ENCODE measurements around the gene STAC3.
"Not testable (repeated sequence)": the region's sequence is repeated elsewhere in the genome, so short reads cannot be mapped to it uniquely, and the experiment has no call there.

STAC3 gene

DNA sequence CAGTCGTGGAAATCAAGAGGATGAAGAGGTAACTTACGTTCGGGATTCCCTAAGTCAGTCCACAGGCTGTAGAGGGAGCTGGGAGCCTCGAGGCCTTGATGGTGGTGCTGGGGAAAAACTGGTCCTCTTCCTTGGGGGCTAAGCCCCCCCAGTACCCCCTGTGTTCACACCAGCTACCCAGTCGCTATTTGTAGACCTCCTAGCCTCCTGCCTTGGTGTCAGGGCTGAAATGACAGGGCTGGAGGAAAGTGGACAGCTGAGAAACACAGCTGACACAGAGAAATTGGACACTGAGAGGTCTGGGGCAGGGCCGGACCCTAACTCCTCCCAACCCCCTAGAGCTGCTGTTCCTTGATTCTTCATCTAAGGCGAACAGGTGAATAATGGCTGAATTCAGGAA, at the start of gene STAC3:
Gene STAC3, minus strand, starts transcription at position 232 of the 400 bp plus-strand sequence. CDS start 1,551 bp downstream, outside the sequence.
- FAIRE-seq: no peak

DNA sequence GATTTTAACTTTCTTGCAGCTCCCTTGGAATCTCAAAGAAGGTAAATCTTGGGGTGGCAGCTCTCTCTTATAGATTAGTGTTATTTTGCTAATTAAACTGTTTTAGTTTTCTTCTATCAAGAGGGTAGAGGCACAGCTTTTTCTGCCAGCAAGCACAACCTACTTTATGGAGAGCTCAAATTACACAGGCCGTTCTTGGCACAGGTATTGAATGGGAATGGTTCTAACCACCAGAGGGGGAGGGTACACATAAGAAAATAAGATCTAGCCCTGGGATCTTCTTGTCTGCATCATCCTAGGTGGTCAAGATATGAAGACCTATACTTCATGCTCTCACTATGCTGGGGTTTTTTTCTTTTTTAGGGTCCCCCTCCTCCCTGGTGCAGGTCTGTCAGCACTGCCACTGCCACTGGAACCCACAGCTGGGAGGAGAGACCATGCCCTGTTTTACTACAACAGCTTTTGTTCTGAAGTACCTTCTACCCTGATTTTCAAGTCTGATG, 48.6 kb upstream of the STAC3 start:
- no peak for FAIRE-seq

DNA sequence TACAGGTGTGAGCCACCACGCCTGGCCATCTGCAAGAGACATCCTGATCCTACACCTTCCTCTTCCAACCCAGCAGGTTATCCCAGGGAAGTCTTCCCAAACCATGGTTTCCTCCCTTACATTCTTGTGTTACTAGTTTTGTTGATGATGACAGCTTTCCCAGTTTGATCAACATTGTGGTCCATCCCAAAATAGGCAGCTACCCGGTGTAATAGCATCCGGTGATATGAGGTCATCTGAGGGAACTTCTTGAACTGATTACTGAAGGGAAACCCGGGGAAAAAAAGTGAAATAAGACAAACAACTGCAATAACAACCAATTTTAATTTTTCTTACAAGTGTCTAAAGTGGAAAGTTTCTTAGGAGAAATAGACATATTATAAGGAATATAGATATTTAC, 45.3 kb upstream of the STAC3 start:
- no peak for FAIRE-seq

DNA sequence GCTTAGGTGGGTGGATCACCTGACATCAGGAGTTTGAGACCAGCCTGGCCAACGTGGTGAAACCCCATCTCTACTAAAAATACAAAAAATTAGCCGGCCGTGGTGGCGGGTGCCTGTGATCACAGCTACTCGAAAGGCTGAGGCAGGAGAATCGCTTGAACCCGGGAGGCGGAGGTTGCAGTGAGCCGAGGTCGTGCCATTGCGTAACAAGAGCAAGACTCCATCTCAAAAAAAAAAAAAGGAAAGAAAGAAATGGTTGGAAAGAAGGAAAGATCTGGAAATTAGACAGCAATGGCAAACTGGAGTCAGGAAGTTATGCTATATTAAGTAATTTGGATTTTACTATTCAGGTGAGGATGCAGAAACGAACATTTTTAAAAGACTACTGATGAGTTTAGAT, 31.1 kb upstream of the STAC3 start:
- FAIRE-seq: not testable (repeated sequence)

DNA sequence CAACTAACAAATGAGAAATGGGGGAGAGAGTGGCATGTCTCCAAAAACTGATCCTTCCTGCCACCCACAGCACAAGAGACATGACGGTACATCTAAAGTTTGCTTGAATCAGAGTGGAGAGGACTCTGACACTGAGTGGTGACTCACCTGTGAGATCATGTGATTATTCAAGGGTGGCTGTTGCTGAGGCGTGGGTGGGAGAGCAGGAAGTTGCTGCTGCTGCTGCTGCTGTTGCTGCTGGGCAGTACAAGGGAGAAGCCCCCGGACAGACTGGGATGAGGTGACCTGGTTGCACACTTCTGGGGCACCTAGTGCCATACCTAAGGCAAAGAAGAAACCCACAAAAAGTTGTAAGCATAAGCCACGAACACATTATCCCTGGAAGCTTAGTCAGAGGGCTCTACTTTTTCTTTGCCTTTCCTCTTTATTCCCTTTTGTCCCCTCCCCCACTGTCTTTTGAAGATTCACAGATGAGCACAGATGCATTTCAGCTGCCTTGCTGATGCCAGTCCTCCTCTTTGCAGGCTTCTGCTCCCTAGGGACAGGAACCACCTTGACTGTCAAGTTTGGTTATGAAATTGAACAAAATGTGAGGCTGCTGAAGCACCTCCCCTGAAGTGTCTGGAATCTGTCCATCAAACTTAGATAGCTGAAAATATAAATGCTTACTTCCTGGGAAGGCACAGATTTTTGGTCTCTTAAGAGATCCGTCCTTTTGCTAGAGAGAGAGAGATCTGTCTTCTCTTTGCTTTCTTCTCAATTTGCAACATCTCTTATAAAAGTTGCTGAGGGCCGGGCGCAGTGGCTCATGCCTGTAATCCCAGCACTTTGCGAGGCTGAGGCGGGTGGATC, 29.4 kb upstream of the STAC3 start:
- peak; percentile 91 for FAIRE-seq

DNA sequence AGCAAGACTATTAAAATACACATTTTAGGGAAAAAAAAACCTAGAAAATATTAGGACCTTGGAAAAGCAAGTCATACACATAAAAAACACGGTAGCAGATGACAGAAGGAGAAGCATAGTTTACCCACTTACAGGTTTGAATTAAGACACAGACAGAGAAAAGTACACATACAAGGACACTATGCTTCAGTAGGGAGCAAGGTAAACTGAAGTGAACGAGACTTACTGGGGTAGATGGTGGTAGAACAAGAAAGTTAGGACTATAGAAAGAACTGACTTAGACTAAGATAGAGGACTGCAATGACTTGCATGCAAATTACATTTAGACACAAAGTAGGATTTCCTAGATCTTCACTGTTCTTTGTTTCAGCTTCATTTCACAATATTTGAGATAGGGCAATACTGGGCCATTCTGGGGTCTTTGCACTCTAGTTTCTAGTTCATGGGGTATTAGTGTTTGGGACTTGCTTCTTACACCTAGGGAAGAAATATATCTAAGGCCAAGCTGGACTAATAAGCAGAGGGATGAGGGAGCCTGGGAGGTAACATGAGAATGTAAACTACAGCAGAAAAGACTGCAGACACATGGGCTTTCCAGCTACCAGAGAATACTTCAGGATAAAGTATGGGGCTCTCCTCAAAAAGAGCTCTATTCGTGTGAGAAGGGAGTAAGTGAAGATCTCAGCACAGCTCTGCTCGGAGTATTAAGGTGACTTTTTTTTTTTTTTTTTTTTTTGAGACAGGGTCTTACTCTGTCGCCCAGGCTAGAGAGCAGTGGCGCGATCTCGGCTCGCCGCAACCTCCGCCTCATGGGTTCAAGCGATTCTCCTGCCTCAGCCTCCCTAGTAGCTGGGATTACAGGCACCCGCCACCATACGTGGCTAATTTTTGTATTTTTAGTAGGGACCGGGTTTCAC, 27.7 kb upstream of the STAC3 start:
- FAIRE-seq: no peak

DNA sequence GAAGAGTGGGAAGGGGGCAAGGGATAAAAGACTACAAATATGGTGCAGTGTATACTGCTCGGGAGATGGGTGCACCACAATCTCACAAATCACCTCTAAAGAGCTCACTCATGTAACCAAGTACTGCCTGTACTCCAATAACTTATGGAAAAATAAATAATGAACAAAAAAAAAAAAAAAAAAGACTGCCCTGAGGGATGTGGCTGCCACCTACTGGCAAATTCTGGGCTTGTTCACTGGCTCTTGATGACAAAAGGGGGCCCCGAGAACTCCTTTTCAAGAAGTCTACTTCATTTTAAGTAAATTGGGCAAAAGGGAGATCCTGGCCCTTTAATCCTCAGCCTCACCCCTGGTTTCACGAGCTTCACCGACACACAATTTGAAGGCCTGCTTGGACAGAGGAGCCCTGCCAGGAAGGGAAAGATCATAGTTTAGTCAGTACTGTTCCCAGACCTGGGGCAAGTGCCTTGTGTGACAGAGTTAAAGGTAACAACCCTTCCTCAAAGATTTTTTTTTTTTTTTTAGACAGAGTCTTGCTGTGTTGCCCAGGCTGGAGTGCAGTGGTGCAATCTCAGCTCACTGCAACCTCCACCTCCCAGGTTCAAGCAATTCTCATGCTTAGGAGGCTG, 26.1 kb upstream of the STAC3 start:
- no peak for FAIRE-seq

DNA sequence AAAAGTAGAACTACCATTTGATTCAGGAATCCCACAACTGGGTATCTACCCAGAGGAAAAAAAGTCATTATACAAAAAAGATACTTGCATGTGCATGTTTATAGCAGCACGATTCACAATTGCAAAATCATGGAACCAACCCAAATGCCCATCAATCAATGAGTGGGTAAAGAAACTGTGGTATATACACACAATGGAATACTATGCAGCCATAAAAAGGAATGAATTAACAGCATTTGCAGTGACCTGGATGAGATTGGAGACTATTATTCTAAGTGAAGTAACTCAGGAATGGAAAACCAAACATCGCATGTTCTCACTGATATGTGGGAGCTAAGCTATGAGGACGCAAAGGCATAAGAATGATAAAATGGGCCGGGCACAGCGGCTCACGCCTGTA, 25.2 kb upstream of the STAC3 start:
- not testable (repeated sequence) for FAIRE-seq

DNA sequence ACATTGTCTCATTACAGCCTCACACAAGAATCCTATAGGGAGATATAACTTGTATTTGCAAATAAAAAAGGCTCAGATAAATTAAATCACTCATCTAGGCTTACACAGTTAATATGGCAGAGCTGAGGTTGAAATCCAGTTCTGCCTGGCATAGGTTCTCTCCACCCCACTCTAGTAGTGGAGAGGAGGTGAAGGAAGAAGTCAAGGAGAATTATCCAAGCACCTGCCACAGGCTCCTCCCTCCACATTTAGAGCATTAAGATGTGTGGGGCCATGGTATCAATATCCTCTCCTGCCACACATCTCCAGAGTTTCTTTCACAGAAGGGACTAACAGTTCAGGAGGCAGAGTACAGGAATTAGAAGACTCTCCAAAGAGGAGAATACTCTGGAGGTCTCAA, 22.5 kb upstream of the STAC3 start:
- FAIRE-seq: no peak

DNA sequence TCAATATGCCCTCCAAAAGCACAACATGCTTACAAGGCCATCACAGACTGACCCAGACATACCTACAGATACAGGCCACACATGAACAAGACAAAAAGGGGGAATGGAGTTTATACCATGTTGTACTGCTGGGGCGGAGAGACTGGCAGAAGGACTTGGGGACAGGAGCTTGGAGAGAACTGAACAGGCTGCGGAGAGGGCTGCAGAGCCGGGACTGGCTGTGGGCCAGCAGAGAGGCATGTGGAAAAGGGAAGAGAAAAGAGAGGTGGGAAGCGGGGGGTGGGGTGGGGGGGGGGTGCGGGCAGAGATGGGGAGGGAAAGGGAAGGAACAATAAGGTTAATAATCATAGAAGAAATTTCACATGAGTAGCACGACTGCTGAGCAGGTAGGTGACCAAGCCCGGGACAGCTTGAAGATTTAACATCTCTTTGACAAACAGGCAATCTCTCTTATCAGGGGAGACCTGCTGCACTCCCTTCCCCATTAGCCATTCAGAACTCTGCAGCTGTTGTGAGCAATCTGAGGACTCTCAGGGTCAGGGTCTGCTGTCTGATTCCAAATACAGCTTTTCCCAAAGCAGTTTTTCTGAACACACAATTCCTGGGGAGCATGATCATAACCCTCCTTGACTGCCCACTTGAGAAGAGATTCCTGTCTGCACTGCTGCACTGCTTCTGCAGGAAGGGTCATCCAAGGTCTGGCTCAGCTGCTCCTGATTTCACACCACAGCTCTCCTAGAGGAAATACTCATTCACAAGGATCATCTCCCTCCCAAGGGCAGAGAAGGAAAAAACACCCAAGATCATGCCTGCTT, 21.6 kb upstream of the STAC3 start:
- no peak for FAIRE-seq

DNA sequence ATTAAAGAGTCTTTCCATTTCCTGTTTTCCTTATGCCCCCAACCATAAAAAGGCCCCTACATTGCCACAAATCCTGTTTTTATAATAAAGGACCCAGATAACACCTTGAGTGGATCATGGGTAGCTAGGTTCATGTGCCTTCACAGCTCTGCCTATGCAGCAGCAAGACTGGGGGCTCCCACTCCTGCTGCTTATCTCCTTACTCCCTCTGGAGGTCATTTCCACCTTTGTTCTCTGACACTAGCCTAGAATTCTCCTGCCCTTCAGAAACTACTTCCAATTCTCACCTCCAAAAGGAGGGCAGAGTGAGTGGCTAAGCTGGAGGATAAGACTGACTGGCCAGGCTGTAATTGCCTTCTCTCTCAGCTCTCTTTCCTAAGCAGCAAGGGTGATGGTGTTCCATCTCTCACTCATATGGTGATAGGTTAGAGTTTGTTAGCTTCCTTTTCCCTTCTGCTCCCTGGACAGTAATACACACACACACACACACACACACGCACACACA, 20.0 kb upstream of the STAC3 start:
- FAIRE-seq: no peak

DNA sequence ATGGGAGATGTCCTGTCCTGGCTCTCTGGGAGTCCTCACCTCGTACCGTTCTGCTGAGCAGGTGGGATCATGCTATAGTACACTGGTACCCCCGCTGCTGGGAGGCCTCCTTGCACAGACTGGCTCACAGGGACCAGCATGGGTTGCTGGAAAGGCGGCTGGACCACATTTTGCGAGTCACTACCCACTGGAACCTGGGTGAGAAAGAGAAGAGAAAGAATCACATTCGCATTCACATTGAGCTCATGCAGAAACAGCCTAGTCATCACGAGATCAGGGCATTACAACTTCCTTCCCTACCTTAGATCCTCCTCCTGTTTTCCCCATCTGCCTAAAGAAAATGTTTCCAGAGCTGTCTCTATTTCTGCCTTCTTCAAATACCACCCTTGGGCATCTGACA, 17.3 kb upstream of the STAC3 start:
- FAIRE-seq: no peak

DNA sequence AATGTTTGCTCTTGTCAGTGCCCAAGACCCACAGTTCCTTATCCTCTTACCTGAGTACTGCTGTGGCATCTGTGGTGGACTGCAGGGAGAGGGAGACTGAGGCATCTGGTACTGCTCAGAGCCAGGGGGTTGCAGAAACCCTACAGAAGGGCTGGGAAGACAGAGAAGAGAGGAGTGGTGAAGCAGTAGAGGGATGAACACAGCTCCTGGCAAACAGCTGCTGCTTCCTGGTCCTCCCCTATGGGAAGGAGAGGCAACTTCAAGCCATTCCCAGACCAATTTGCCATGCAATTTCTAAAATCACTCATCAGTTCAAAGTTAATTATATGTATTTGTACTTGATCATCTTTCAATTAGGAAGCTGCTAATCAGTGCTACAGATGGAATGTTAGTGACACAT, 15.7 kb upstream of the STAC3 start:
- FAIRE-seq: no peak

DNA sequence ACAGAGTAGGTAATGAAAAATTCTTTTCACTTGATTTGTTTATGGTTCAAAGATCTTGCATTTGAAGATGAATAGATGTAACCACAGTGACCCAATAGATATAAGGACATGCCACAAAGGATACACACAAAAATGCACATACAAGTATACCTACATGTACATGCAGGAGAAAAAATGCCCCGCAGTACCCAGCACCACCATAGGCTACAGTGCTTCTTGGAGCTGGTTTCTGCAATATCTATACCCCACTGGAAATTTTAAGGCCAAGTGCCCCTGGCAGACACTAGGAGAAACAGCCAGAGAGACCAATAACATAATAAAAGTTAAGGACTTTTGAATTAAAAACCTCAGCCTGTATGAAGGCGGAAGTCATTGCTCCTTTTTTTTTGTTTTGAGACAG, 12.1 kb upstream of the STAC3 start:
- no peak for FAIRE-seq

DNA sequence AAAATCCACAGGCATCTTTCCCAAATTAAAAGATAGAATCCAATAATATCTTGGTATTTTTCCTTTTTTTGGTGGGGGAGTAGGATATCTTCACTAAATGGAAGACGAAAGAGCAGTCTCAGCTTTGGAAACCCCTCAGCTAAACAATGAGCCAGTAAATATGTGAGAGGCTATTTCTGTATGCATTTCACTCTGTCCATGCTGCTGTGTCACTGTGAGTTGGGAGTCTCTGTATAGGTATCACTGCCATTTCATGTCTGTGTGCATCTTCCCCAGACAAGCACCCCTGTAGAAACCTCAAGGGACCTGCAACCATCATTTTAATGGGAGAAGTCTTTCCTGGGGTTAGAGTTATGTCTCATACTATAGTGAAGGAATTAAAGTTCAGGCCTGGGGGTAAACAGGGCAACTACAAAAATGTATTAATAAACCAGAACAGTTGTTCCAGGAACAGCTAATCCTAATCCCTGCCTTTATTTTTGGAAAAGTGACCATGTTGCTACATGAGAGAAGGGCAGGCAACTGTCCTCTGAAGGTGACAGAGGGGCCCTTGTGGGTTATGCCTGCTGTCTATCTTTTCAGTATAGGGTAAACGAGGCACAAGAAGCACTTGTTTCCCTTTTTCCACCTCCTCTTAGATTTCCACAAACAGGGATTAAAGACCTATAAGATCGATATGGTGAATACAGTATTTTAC, 11.3 kb upstream of the STAC3 start:
- no peak for FAIRE-seq

DNA sequence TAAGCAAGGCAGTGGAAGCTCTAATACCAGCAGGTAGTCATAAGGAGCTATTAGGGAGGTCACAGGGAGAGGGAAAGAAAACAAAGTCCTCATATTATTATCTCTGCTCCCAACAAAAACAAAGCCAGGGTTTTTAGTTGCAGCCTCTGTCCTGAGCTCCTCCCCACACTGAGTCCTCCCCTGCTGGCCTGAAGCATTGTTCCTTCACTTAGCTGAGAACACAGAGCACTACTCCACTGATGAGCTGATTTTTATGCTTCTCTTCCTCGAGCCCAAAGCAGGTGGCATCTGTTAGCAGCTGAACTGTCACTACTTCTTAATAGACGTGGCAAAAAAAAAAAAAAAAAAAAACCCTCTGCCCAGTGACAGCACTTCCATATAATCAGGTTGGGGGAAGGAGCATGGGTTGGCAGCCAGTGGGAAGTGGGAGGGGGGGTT, 10.5 kb upstream of the STAC3 start:
- no peak for FAIRE-seq

DNA sequence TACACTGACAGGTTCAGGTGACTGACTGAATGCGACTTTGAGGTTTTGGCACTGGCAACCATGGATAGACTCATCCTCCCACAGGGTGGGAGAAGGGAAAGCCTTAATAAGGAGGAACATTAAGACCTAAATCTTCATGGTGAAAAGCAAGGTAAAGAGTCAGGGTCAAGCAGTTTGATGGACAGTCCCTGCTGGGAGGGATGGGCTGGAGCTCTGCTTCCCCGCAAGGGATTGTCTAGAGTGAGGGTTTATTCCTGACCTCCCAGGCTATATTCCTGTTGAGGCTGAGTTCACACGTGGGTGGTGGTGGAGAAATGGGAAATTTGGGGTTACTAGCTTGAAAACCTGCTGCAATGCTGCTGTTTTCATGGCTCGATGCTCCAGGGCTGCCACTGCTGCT, 9.4 kb upstream of the STAC3 start:
- no peak for FAIRE-seq

DNA sequence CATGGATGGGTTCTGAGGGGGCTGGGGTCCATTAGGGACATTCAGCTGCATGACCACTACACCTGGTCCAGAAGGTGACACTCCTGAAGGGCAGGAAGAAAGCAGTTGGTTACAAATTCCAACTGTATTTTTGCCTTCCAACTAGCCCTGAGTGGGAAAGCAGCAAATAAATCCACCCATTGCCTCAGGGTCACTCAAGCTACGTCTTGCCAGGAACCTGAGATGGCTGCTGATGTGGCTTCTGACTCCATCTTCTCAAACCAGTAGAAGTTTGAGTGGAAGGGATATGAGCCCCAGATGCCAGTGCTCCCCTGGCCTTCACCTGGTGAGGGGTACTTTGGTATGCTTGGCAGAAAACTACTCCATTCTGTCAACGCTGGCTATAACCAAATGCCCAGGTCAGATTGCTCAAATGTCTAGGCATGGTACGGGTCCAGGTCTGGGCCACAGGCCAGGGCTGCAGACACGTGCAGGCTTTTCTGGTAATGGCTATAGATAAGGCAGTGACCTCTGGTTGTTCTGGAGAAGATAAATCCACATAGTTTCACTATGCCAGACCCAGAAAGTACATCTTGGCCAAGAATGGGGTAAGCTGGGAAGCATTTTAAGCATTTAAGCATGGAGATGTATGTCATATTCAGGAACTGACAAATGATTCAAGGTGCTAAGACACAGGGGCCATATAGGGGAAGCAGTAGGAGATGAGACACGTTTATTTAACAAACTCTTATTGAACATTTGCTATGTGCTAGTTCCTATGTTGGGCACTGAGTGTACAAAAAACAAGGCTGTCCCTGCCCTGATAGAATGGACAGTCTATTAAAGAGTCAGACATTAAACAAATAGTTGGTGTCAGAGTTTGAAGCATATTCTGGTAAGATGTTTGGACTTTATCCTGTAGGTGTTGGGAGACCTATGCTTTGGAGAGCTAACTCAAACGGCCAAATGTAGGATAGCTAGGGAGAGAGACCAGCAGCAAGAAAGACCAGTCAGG, 8.3 kb upstream of the STAC3 start:
- no peak for FAIRE-seq

DNA sequence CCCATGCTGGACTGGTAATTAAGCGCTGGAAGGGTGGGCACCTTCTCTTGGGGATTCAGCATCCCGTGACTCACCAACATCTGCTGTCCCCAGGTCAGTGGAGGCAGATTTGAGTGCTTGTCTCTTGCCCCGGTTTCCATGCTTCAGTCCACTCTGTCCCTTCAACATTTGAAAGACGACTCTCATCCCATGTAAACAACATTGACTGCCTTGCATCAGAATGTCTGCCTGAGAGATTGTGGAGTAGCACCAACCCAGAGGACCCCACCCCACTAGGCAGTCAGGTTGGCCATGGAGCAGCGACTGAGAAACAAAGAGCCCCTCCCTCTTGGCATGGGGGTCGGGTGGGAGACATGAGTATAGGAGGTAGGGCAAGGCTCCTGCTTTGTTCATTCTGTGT, 4.9 kb upstream of the STAC3 start:
- no peak for FAIRE-seq

Measured in islet of Langerhans (tissue), 1 donor.